Stomach (tissue), 4 donors: ENCODE results near the gene SMIM29.

Source experiments
- CTCF ChIP-seq, 7 experiments: fragments of 450-650 bp in 4 of 7; fragments of 200-600 bp in 3 of 7; sonication (generic) in 3 of 7; IDR thresholded peaks; one replicate each; pipeline ENCODE4 v1.5.1; 2016 to 2019; ENCODE audit warnings: antibody characterized with exemption in 7 of 7, control low read depth in 2 of 7, mild to moderate bottlenecking in 1 of 7
- POLR2A ChIP-seq, 4 donors: fragments of 450-650 bp; IDR thresholded peaks; one replicate each; pipeline ENCODE4 v1.6.1; 2016; ENCODE audit warnings: antibody characterized with exemption in 4 of 4, control low read depth in 2 of 4, mild to moderate bottlenecking in 1 of 4, moderate library complexity in 1 of 4
- POLR2AphosphoS5 ChIP-seq, 3 donors: sonication (generic); formaldehyde crosslinking; IDR thresholded peaks; one replicate each; pipeline ENCODE4 v1.6.1; 2016; ENCODE audit warnings: antibody characterized with exemption in 3 of 3

GRCh38 chr6:34275128-34275804 lies 26.5 kb upstream of the SMIM29 start:
- TF ChIP-seq CTCF (IDR thresholded peaks at IDR 0.05) (no peak), POLR2A (IDR thresholded peaks at IDR 0.05) (no peak), POLR2AphosphoS5 (IDR thresholded peaks at IDR 0.05) (no peak)
